AG09309 (cell line): ENCODE results near the gene RPS6KL1.

ENCODE experiments used
- DNase-seq: peaks from one replicate; pipeline ENCODE4 v3.0.0-alpha.2; 2010; ENCODE audit warnings: low read depth
- H3K4me3 ChIP-seq: 2 replicates; pipeline ENCODE4 v1.5.1; 2011; ENCODE audit warnings: mild to moderate bottlenecking, low read depth, low read length, moderate library complexity; ENCODE audit not compliant: control insufficient read depth
- CTCF ChIP-seq: IDR thresholded peaks from 2 replicates; pipeline ENCODE4 v1.5.1; 2011; ENCODE audit warnings: mild to moderate bottlenecking, low read depth, low read length, inconsistent platforms; ENCODE audit not compliant: insufficient read depth, control insufficient read depth; ENCODE audit errors: missing control alignments

The RPS6KL1 gene

DNA sequence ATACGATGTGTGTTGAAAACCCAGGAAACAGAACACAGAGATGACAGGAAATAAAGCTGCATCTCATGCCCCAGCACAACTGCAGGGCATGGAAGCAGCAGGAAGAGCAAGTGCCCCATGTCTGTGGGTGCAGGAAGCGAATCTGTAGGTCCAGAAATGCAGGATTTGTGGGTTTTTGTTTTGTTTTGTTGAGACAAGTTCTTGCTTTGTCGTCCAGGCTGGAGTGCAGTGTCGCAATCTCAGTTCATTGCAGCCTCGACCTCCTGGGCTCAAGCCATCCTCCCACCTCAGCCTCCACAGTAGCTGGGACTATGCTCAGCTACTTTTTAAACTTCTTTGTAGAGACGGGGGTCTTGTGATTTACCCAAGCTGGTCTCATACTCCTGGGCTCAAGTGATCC is 6.2 kb upstream of the RPS6KL1 start:
- no peak for DNase-seq
- no peak for TF ChIP-seq CTCF
- no peak overlapping the region for H3K4me3 ChIP-seq

DNA sequence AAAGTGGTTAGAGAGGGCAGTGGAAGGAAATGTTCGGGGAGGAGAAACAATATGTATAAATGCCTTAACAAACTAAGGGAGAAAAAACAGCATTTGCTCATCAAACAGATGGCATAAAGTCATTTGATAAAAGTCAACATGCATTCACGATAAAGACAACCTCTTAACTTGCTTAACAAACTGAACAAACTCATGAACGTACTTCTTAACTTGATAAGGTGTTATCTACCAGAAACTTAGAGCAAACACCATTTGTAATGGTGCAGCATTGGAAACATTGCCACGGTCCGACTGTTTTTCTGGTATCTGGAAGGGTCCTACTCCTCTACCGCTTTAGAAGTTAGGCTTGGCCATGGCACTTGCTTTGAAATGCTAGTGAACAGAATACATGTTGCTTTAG is 4.2 kb upstream of the RPS6KL1 start:
- TF ChIP-seq CTCF, result no peak
- DNase-seq, result no peak
- no peak overlapping the region for H3K4me3 ChIP-seq

- no peak overlapping the region for H3K4me3 ChIP-seq
- TF ChIP-seq CTCF, result no peak
- DNase-seq, result no peak
These were observed 1.0 kb upstream of the RPS6KL1 start for GRCh38 chr14:74924061-74924460.

- TF ChIP-seq CTCF, result no peak
- no peak overlapping the region for H3K4me3 ChIP-seq
- DNase-seq, result no peak
These were observed 891 bp downstream of the RPS6KL1 start for GRCh38 chr14:74921987-74922751.

DNA sequence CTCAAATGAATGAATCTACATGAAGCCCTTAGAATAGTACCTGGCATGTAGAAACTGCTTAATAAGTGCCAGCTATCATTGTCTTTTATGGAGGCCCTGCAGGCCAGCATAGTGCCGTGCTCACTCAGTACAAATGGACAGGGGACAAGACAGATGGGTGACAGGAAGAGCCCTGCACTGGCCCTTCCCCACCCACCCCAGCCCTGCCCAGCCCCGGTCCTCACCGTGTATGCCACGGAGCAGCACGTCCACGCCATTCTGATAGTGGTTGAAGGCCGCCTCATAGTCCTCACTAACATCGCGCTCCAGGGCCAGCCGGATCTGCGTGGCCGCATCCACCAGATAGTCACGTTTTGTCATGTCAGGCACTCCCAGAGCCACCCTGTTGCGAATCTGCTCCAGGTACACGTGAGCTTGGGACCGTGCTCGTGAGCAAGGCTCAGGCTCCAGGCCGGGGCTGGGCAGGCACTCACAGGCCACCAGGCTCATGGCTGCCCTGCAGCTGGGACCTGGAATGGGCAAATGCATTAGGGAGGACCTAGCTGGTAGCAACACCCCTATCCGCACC is 1.9 kb downstream of the RPS6KL1 start:
- DNase-seq, result no peak
- TF ChIP-seq CTCF, result no peak
- no peak overlapping the region for H3K4me3 ChIP-seq

DNA sequence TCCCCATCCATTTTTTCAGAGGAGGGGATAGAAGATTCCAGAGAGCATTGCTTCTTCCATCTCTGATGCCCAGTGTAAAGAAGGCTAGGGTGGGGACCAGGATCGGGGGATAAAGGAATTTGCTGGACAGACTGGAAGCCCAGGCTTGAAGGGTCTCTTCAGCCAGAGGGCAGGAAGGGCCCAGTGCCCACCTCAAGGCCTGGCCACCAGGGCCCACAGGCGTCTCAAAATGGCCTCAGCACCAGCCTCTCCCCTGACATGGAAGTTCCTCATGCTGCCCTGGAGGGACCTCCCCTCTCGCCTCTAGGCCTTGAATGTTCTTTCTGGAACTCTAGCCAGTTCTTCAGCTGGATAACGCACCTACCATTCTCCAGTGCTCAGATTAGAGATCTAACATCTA is 2.8 kb downstream of the RPS6KL1 start:
- H3K4me3 ChIP-seq, result no peak overlapping the region
- no peak for TF ChIP-seq CTCF
- DNase-seq, result no peak
